GM23338 (cell line): ENCODE measurements around the gene HARS2. TPM values are rescaled to one million over a fixed set of nuclear protein-coding genes. Genes with fewer than 3 reads are reported as not detected.
"Not testable (repeated sequence)": the region's sequence is repeated elsewhere in the genome, so short reads cannot be mapped to it uniquely, and the experiment has no call there.

ENCODE experiments used
- ATAC-seq: fragments of 200-7000 bp; cut with Tn5 transposase; 3 replicates; pipeline ENCODE4 v1.9.1; 2020
- DNase-seq: peaks from one replicate; pipeline ENCODE4 v3.0.0-alpha.2; 2015; ENCODE audit warnings: low spot score
- H2AFZ ChIP-seq: fragments of 200-600 bp; sonication (generic); 2 replicates; pipeline ENCODE4 v1.8.0; 2016; ENCODE audit warnings: antibody characterized with exemption, mild to moderate bottlenecking, moderate library complexity
- H3F3A ChIP-seq: fragments of 200-600 bp; sonication (generic); replicated peaks from 2 replicates; pipeline ENCODE4 v1.8.0; 2017; ENCODE audit warnings: antibody characterized with exemption, mixed run types, low read depth
- H3K27ac ChIP-seq: fragments of 200-600 bp; sonication (generic); 2 replicates; pipeline ENCODE4 v1.6.1; 2016; ENCODE audit warnings: low read depth
- H3K27me3 ChIP-seq: fragments of 200-600 bp; sonication (generic); 2 replicates; pipeline ENCODE4 v1.8.0; 2016; ENCODE audit warnings: mild to moderate bottlenecking, mixed run types, moderate library complexity; ENCODE audit not compliant: insufficient read depth
- H3K36me3 ChIP-seq: fragments of 200-600 bp; sonication (generic); 2 replicates; pipeline ENCODE4 v1.8.0; 2016; ENCODE audit warnings: mild to moderate bottlenecking; ENCODE audit not compliant: insufficient read depth
- H3K4me1 ChIP-seq: fragments of 200-600 bp; sonication (generic); 2 replicates; pipeline ENCODE4 v1.8.0; 2016; ENCODE audit warnings: mild to moderate bottlenecking, moderate library complexity; ENCODE audit not compliant: insufficient read depth
- H3K4me2 ChIP-seq: fragments of 200-600 bp; sonication (generic); 2 replicates; pipeline ENCODE4 v1.7.1; 2017; ENCODE audit warnings: mixed run types
- H3K4me3 ChIP-seq: fragments of 200-600 bp; sonication (generic); 2 replicates; pipeline ENCODE4 v1.6.1; 2016; ENCODE audit warnings: mixed run types
- H3K79me2 ChIP-seq: fragments of 200-600 bp; sonication (generic); replicated peaks from 2 replicates; pipeline ENCODE4 v1.8.0; 2017; ENCODE audit warnings: mild to moderate bottlenecking; ENCODE audit not compliant: insufficient read depth
- H3K9me2 ChIP-seq: fragments of 200-600 bp; sonication (generic); 2 replicates; pipeline ENCODE4 v1.8.0; 2017; ENCODE audit not compliant: insufficient read depth
- H4K20me1 ChIP-seq: fragments of 200-600 bp; sonication (generic); replicated peaks from 2 replicates; pipeline ENCODE4 v1.8.0; 2017; ENCODE audit warnings: mild to moderate bottlenecking; ENCODE audit not compliant: insufficient read depth
- H3K27ac Mint-ChIP-seq: 2 replicates; pipeline ENCODE4 v1.8.0; 2020; ENCODE audit warnings: inconsistent platforms, mild to moderate bottlenecking, moderate library complexity, mixed read lengths
- H3K27me3 Mint-ChIP-seq: 3 replicates; pipeline ENCODE4 v1.8.0; 2022; ENCODE audit warnings: low read depth, mild to moderate bottlenecking, moderate library complexity, mixed read lengths, inconsistent platforms; ENCODE audit not compliant: insufficient read depth, poor library complexity
- H3K36me3 Mint-ChIP-seq: 3 replicates; pipeline ENCODE4 v1.8.0; 2021; ENCODE audit warnings: low read depth, mild to moderate bottlenecking, inconsistent platforms, moderate library complexity, mixed read lengths
- H3K4me1 Mint-ChIP-seq: 3 replicates; pipeline ENCODE4 v1.8.0; 2020; ENCODE audit warnings: mild to moderate bottlenecking, inconsistent platforms, mixed read lengths
- H3K4me3 Mint-ChIP-seq: 3 replicates; pipeline ENCODE4 v1.8.0; 2021; ENCODE audit warnings: moderate library complexity, mild to moderate bottlenecking, inconsistent platforms, mixed read lengths
- H3K9me3 Mint-ChIP-seq: 3 replicates; pipeline ENCODE4 v1.8.0; 2020; ENCODE audit warnings: moderate library complexity, mild to moderate bottlenecking, inconsistent platforms, mixed read lengths
- CREB1 ChIP-seq: fragments of 250-450 bp; sonication (Bioruptor Pico); IDR thresholded peaks from 2 replicates; pipeline ENCODE4 v1.5.0; 2020; ENCODE audit warnings: low read depth, mild to moderate bottlenecking, moderate library complexity
- ETS1 ChIP-seq: IDR thresholded peaks from 2 replicates; pipeline ENCODE4 v1.6.1; 2016; ENCODE audit warnings: antibody characterized with exemption
- EZH2 ChIP-seq: fragments of 200-600 bp; sonication (generic); IDR thresholded peaks from one replicate; pipeline ENCODE4 v1.8.0; 2017; ENCODE audit warnings: antibody characterized with exemption, mild to moderate bottlenecking, low read depth; ENCODE audit not compliant: unreplicated experiment
- JUNB ChIP-seq: IDR thresholded peaks from one replicate; pipeline ENCODE4 v1.6.1; 2016; ENCODE audit warnings: antibody characterized with exemption; ENCODE audit not compliant: unreplicated experiment
- POLR2AphosphoS5 ChIP-seq: IDR thresholded peaks from 2 replicates; pipeline ENCODE4 v1.6.1; 2016; ENCODE audit warnings: antibody characterized with exemption, low read depth
- REST ChIP-seq: IDR thresholded peaks from one replicate; pipeline ENCODE4 v1.6.1; 2018; ENCODE audit warnings: antibody characterized with exemption; ENCODE audit not compliant: unreplicated experiment
- STAT1 ChIP-seq: IDR thresholded peaks from one replicate; pipeline ENCODE4 v1.6.1; 2016; ENCODE audit warnings: antibody characterized with exemption; ENCODE audit not compliant: unreplicated experiment
- ZNF114 ChIP-seq: fragments of 250-450 bp; sonication (Bioruptor Pico); IDR thresholded peaks from 2 replicates; pipeline ENCODE4 v1.5.0; 2020; ENCODE audit warnings: mild to moderate bottlenecking, moderate library complexity
- ZNF331 ChIP-seq: fragments of 250-450 bp; sonication (Bioruptor Pico); IDR thresholded peaks from 2 replicates; pipeline ENCODE4 v1.5.0; 2020; ENCODE audit warnings: low read depth, mild to moderate bottlenecking, moderate library complexity
- ZNF462 ChIP-seq: fragments of 250-450 bp; sonication (Bioruptor Pico); IDR thresholded peaks from 2 replicates; pipeline ENCODE4 v1.5.0; 2020; ENCODE audit warnings: mild to moderate bottlenecking, moderate library complexity
- polyA plus RNA-seq: library from polyadenylated mRNA; unstranded; fragments of >200 nt; fragmentation: Nextera tagmentation; extraction: Ambion mirVana; gene quantifications from 2 replicates; pipeline ENCODE4 v1.2.1, GENCODE V29; 2016
- total RNA-seq: library from RNA; depleted of rRNA; stranded (reverse); fragments of >200 nt; shearing (Covaris generic); gene quantifications from 2 replicates; pipeline ENCODE4 v1.2.3, GENCODE V29; 2014

The HARS2 gene
- total and polyA plus RNA-seq, 2 experiments from 2014 or later = 14.4 to 21.6 TPM

GRCh38 chr5:140708787-140709186 is 17.5 kb downstream of the HARS2 start:
- not testable (repeated sequence) for DNase-seq, H3K9me3 Mint-ChIP-seq, H3K27me3 Mint-ChIP-seq, H3F3A ChIP-seq, H3K4me1 ChIP-seq, H3K4me3 ChIP-seq, H3K27me3 ChIP-seq, H3K9me2 ChIP-seq, H3K27ac ChIP-seq, ATAC-seq, H4K20me1 ChIP-seq, H3K4me2 ChIP-seq, H3K4me1 Mint-ChIP-seq, H2AFZ ChIP-seq, H3K79me2 ChIP-seq, H3K27ac Mint-ChIP-seq, H3K4me3 Mint-ChIP-seq
- H3K36me3 ChIP-seq = peaks cover 21% of the 10 kb centered on the region
- peaks cover 27% of the 10 kb centered on the region for H3K36me3 Mint-ChIP-seq

- no peaks in the 10 kb centered on the region for H4K20me1 ChIP-seq
- peak overlapping the region; percentile 73 for H2AFZ ChIP-seq
- no peaks in the 10 kb centered on the region for H3K27me3 ChIP-seq
- no peaks in the 10 kb centered on the region; the same call in 2 of the 3 replicates for H3K9me3 Mint-ChIP-seq
- H3K9me2 ChIP-seq = no peaks in the 10 kb centered on the region
- DNase-seq = peak; percentile 91
- H3K27ac Mint-ChIP-seq = peak overlapping the region; percentile 94
- H3K4me2 ChIP-seq = peak overlapping the region; percentile 78
- peak overlapping the region; percentile 63 for H3K4me3 ChIP-seq
- H3K4me3 Mint-ChIP-seq = peak overlapping the region; percentile 88
- no peaks in the 10 kb centered on the region for H3K4me1 ChIP-seq
- H3K27me3 Mint-ChIP-seq = peaks cover 8% of the 10 kb centered on the region
- no peaks in the 10 kb centered on the region for H3K79me2 ChIP-seq
- H3K4me1 Mint-ChIP-seq = 0 out of 3 replicates have a peak, but pooled peaks cover 2% of the 10 kb centered on the region
- peak; percentile 87 for ATAC-seq
- H3F3A ChIP-seq = 0 out of 2 replicates have a peak, but pooled peaks cover 6% of the 10 kb centered on the region
- peaks cover 8% of the 10 kb centered on the region; the same call in 1 of the 2 replicates for H3K36me3 ChIP-seq
- H3K27ac ChIP-seq = peak overlapping the region; percentile 60; the same call in 1 of the 2 replicates
- H3K36me3 Mint-ChIP-seq = peaks cover 10% of the 10 kb centered on the region; the same call in 2 of the 3 replicates
- TF ChIP-seq ETS1 (no peak), EZH2 (no peak), POLR2AphosphoS5 (no peak), REST (peak; percentile 62), ZNF462 (CRISPR knock-in tag) (no peak), ZNF331 (CRISPR knock-in tag) (no peak), CREB1 (CRISPR knock-in tag) (peak; percentile 92), ZNF114 (CRISPR knock-in tag) (0 out of 2 replicates have a peak, but pooled peaks have one; percentile 13), JUNB (no peak), STAT1 (no peak)
Observed at GRCh38 chr5:140710899-140711552, 19.8 kb downstream of the HARS2 start.
